GM12878 (cell line): ENCODE measurements around the gene TNFRSF8. TPM values are rescaled to one million over a fixed set of nuclear protein-coding genes. Genes with fewer than 3 reads are reported as not detected.
"Not testable (repeated sequence)": the region's sequence is repeated elsewhere in the genome, so short reads cannot be mapped to it uniquely, and the experiment has no call there.

Experiments used
- ATAC-seq: fragments of 200-7000 bp; cut with Tn5 transposase; 3 replicates; pipeline ENCODE4 v1.9.1; 2020; ENCODE audit warnings: mild to moderate bottlenecking, moderate library complexity
- BruUV-seq: library from RNA; stranded (reverse); fragments of 400-500 nt; replicated peaks from 2 replicates; lab custom pipeline; 2021; lab: Mats Ljungman, UMichigan
- CTCF ChIA-PET: fragments of 300-600 bp; sonication (Branson Sonifier 250); formaldehyde crosslinking; extraction: SDS; loops from one replicate; lab custom pipeline; 2021; ENCODE audit warnings: inconsistent platforms; lab: Yijun Ruan, JAX
- POLR2A ChIA-PET: fragments of 350-600 bp; formaldehyde crosslinking; extraction: SDS; loops from one replicate; lab custom pipeline; 2021; ENCODE audit warnings: inconsistent platforms; lab: Charles Lee
- RAD21 ChIA-PET: fragments of 300-600 bp; sonication (Branson Sonifier 250); formaldehyde crosslinking; loops from one replicate; lab custom pipeline; 2023; ENCODE audit warnings: antibody characterized with exemption; ENCODE audit not compliant: unreplicated experiment; lab: Charles Lee
- SMC1A ChIA-PET: fragments of 300-600 bp; sonication (Branson Sonifier 250); formaldehyde crosslinking; loops from one replicate; lab custom pipeline; 2023; ENCODE audit not compliant: unreplicated experiment, uncharacterized antibody; lab: Charles Lee
- DNase-seq: peaks from one replicate; pipeline ENCODE4 v3.0.0-alpha.2; 2011; ENCODE audit warnings: low read depth, low spot score
- FAIRE-seq: peaks from 3 replicates; lab custom pipeline; 2011; peaks lifted over from hg19 to GRCh38; lab: Jason Lieb, UNC
- H2AFZ ChIP-seq: 2 replicates; pipeline ENCODE4 v1.6.0; 2011; ENCODE audit warnings: low read depth, low read length, control low read depth; ENCODE audit not compliant: control insufficient read depth
- H3K27ac ChIP-seq: 2 replicates; pipeline ENCODE4 v1.5.1; 2011; ENCODE audit warnings: control low read depth; ENCODE audit not compliant: control insufficient read depth, insufficient read depth
- H3K27me3 ChIP-seq, 2 experiments: replicated peaks in 1 of 2; 2 replicates each; pipeline versions ENCODE4 v1.6.0 to v1.6.1; 2011; ENCODE audit warnings: low read length in 1 of 2; ENCODE audit not compliant: control insufficient read depth in 2 of 2, insufficient read depth in 2 of 2
- H3K36me3 ChIP-seq, 2 experiments: 2 replicates each; pipeline ENCODE4 v1.5.1; 2011; ENCODE audit warnings: low read length in 1 of 2; ENCODE audit not compliant: control insufficient read depth in 2 of 2, insufficient read depth in 2 of 2
- H3K4me1 ChIP-seq: 2 replicates; pipeline ENCODE4 v1.6.1; 2011; ENCODE audit warnings: mild to moderate bottlenecking, low read length, moderate library complexity, mixed read lengths; ENCODE audit not compliant: control insufficient read depth, insufficient read depth
- H3K4me2 ChIP-seq: 2 replicates; pipeline ENCODE4 v1.6.0; 2011; ENCODE audit warnings: control low read depth; ENCODE audit not compliant: control insufficient read depth, insufficient read depth
- H3K4me3 ChIP-seq: fragments of 200-600 bp; sonication (generic); 2 replicates; pipeline ENCODE4 v1.5.1; 2016
- H3K79me2 ChIP-seq: 2 replicates; pipeline ENCODE4 v1.6.0; 2011; ENCODE audit warnings: low read length; ENCODE audit not compliant: control insufficient read depth, insufficient read depth
- H3K9ac ChIP-seq: 2 replicates; pipeline ENCODE4 v1.8.0; 2011; ENCODE audit warnings: low read length, control low read depth, mixed read lengths; ENCODE audit not compliant: control insufficient read depth, insufficient read depth
- H3K9me3 ChIP-seq: replicated peaks from 3 replicates; pipeline ENCODE4 v1.5.1; 2011; ENCODE audit warnings: mild to moderate bottlenecking, low read length; ENCODE audit not compliant: control insufficient read depth, insufficient read depth
- H4K20me1 ChIP-seq: 2 replicates; pipeline ENCODE4 v1.6.0; 2011; ENCODE audit not compliant: control insufficient read depth, insufficient read depth
- MXI1 ChIP-seq: fragments of 150-350 bp; IDR thresholded peaks from 2 replicates; pipeline ENCODE4 v1.6.1; 2011; ENCODE audit warnings: low read depth, mild to moderate bottlenecking, inconsistent platforms, low read length, improper control_type of control experiment
- NFYA ChIP-seq: IDR thresholded peaks from 2 replicates; pipeline ENCODE4 v1.6.1; 2011; ENCODE audit warnings: low read depth, mild to moderate bottlenecking, low read length, improper control_type of control experiment, borderline replicate concordance
- POLR2AphosphoS2 ChIP-seq: IDR thresholded peaks from 2 replicates; pipeline ENCODE4 v1.6.1; 2011; ENCODE audit warnings: low read depth, mild to moderate bottlenecking, low read length, improper control_type of control experiment, moderate library complexity
- RUNX3 ChIP-seq: IDR thresholded peaks from 2 replicates; pipeline ENCODE4 v1.6.1; 2012; ENCODE audit warnings: low read length, inconsistent platforms
- ZBED1 ChIP-seq: IDR thresholded peaks from 2 replicates; pipeline ENCODE4 v1.6.1; 2016; ENCODE audit warnings: borderline replicate concordance
- WGBS: methylation state at CpG from one replicate; pipeline ENCODE4 v1.1.6; 2016; ENCODE audit warnings: low lambda C conversion rate; ENCODE audit not compliant: insufficient replicate concordance, insufficient coverage; ENCODE audit errors: missing lambda C conversion rate; 5-methylcytosine and 5-hydroxymethylcytosine counted together
- in situ Hi-C: fragments of 300-500 bp; cut with MboI; formaldehyde crosslinking; loops from 9 replicates; pipeline ENCODE4 v1.14.3; 2018; ENCODE audit warnings: mixed read lengths
- intact Hi-C: fragments of 100-400 bp; cut with micrococcal nuclease; formaldehyde crosslinking; loops from one replicate; pipeline ENCODE4 v1.14.2; 2022; ENCODE audit not compliant: unreplicated experiment
- polyA plus RNA-seq, 11 experiments: library from polyadenylated mRNA; depleted of rRNA in 4 of 11; unstranded in 6 of 11; stranded (reverse) in 5 of 11; fragments of >200 nt; fragmentation: Nextera tagmentation in 4 of 11; fragmentation: Illumina TruSeq in 1 of 11; extraction: Ambion mirVana in 4 of 11; extraction: Trizol in 1 of 11; gene quantifications; 1 replicate in 1 of 11; 2 replicates in 10 of 11; pipeline versions ENCODE4 v1.2.1 to v1.2.3, GENCODE V29; 2011 to 2016; ENCODE audit warnings: inconsistent platforms in 2 of 11, missing spikeins in 2 of 11, low read depth in 1 of 11
- total RNA-seq, 4 experiments: library from RNA; depleted of rRNA in 3 of 4; stranded (reverse); fragments of >200 nt in 3 of 4; fragmentation: Illumina TruSeq in 1 of 4; extraction: Trizol in 1 of 4; gene quantifications; 2 replicates each; pipeline versions ENCODE4 v1.2.1 to v1.2.3, GENCODE V29; 2013 to 2021
- TF ChIP-seq, protein P1 (sequence below), 3 experiments: IDR thresholded peaks in 2 of 3; conservative IDR thresholded peaks in 1 of 3; 2 replicates each; pipeline ENCODE4 v1.5.1; 2011; ENCODE audit warnings: low read depth in 3 of 3, low read length in 3 of 3, mild to moderate bottlenecking in 3 of 3, control low read depth in 2 of 3, moderate library complexity in 2 of 3, inconsistent platforms in 1 of 3, mixed read lengths in 1 of 3; ENCODE audit not compliant: control insufficient read depth in 2 of 3, insufficient read depth in 1 of 3; ENCODE audit errors: extremely low read depth in 1 of 3

Gene TNFRSF8
- total and polyA plus RNA-seq, 10 of the 15 experiments (the other 5 are each of a cell fraction or from before 2014, with no cell fraction given), result 9.8 to 114 (median 58.8) TPM

DNA sequence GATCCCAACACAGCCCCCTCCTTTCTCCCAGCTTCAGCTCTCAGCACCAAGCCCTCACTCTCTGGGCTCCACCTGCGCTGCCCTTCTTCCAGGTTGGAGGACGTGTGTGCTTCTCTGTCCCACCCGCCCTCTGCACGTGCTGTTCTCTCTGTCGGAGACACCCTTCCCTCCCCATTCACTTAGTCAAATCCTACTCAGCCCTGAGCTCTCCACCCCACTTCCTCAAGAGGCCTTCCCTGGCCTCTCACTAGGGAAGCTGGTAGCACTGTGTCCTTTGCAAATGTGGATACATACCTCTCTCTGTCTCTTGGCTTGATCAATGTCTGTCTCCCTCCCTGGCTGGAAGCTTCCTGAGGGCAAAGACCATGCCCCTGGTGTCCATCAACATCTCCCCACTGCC lies 43.0 kb downstream of the TNFRSF8 start:
- H3K36me3 ChIP-seq, result peaks cover 37 to 40% of the 10 kb centered on the region in 2 experiments
- no TSS peak for BruUV-seq
- no peaks in the 10 kb centered on the region for H3K9me3 ChIP-seq
- H3K9ac ChIP-seq, result no peak overlapping the region
- no peak for DNase-seq
- no peak for ATAC-seq
- H4K20me1 ChIP-seq, result no peaks in the 10 kb centered on the region
- H3K79me2 ChIP-seq, result no peaks in the 10 kb centered on the region; the same call in none of the 2 replicates
- H3K4me3 ChIP-seq, result no peak overlapping the region
- no peaks in the 10 kb centered on the region for H3K4me1 ChIP-seq
- H3K27ac ChIP-seq, result no peak overlapping the region
- CTCF ChIA-PET, result interaction anchor here (1.7 kb wide), 1 partner anchor 102 kb away, joined by 3 read pairs; no protein-coding TSS in a partner anchor
- TF ChIP-seq RUNX3 (no peak), ZBED1 (no peak), MXI1 (no peak), NFYA (no peak), POLR2AphosphoS2 (no peak)
- RAD21 ChIA-PET, result interaction anchor here (0.6 kb wide), 1 partner anchor 9 kb away, joined by 3 read pairs; no protein-coding TSS in a partner anchor
- POLR2A ChIA-PET, result no interaction called here
- WGBS, result 87% methylated on average over 5 of the region's 5 CpGs
- H3K4me2 ChIP-seq, result no peak overlapping the region
- no peak overlapping the region for H2AFZ ChIP-seq
- in situ Hi-C loops, result no loop called here
- H3K27me3 ChIP-seq, result no peaks in the 10 kb centered on the region
- SMC1A ChIA-PET, result no interaction called here
- FAIRE-seq, result no peak
- intact Hi-C loops, result no loop called here

DNA sequence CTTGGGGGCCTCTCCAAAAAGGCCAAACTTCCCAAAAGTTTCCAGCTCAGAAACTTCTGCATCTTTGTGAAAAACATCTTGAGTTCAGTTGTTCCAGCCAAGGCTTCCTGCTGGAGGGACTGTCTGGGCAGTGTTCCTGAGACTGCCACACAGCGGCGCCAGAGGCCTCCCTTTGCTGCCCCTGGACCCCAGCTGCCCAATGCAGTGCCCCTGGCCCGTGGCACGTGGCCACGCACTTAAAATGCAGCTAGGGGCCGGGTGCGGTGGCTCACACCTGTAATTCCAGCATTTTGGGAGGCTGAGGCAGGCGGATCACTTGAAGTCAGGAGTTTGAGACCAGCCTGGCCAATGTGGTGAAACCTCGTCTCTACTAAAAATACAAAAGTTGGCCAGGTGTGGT lies 43.8 kb downstream of the TNFRSF8 start:
- not testable (repeated sequence) for FAIRE-seq

More for the DNA sequence above, 43.8 kb downstream of the TNFRSF8 start:
- H3K4me1 ChIP-seq, intact Hi-C loops, H3K4me3 ChIP-seq, H3K27me3 ChIP-seq, H4K20me1 ChIP-seq, DNase-seq, in situ Hi-C loops, SMC1A ChIA-PET, H3K27ac ChIP-seq, H3K9ac ChIP-seq, H3K4me2 ChIP-seq, POLR2A ChIA-PET, H3K9me3 ChIP-seq, H2AFZ ChIP-seq, BruUV-seq, H3K79me2 ChIP-seq, ATAC-seq: not testable (repeated sequence)
- TF ChIP-seq, protein P1, sequence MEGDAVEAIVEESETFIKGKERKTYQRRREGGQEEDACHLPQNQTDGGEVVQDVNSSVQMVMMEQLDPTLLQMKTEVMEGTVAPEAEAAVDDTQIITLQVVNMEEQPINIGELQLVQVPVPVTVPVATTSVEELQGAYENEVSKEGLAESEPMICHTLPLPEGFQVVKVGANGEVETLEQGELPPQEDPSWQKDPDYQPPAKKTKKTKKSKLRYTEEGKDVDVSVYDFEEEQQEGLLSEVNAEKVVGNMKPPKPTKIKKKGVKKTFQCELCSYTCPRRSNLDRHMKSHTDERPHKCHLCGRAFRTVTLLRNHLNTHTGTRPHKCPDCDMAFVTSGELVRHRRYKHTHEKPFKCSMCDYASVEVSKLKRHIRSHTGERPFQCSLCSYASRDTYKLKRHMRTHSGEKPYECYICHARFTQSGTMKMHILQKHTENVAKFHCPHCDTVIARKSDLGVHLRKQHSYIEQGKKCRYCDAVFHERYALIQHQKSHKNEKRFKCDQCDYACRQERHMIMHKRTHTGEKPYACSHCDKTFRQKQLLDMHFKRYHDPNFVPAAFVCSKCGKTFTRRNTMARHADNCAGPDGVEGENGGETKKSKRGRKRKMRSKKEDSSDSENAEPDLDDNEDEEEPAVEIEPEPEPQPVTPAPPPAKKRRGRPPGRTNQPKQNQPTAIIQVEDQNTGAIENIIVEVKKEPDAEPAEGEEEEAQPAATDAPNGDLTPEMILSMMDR (IDR thresholded peaks at IDR 0.05 in 2 of 3, conservative IDR thresholded peaks at IDR 0.05 in 1 of 3; ENCODE audit: control insufficient read depth in 2 of 3, extremely low read depth in 1 of 3, insufficient read depth in 1 of 3, low read depth in 3 of 3, low read length in 3 of 3), result peak in 2 of 3 experiments; percentile 18 to 29; a peak in 2 of 6 replicates
- ChIA-PET RAD21 (interaction anchor here (1.2 kb wide), 1 partner anchor 104 kb away, joined by 3 read pairs; no protein-coding TSS in a partner anchor), CTCF (interaction anchor here (0.9 to 1.7 kb wide), 3 partner anchors 20 to 114 kb away, joined by 3 read pairs; no protein-coding TSS in a partner anchor)
- 68% methylated on average over 9 of the region's 9 CpGs for whole genome bisulfite sequencing
- peaks cover 41 to 45% of the 10 kb centered on the region in 2 experiments for H3K36me3 ChIP-seq
